ENCODE results near the gene P2RY12. TPM values are rescaled to one million over a fixed set of nuclear protein-coding genes. Genes with fewer than 3 reads are reported as not detected.

P2RY12 gene
- total and polyA plus RNA-seq, 2 donors (not counting 1 experiment from before 2014, with no cell fraction given) = 0.34 to 2.5 TPM

GRCh38 chr3:151296226-151296625 is 88.3 kb downstream of the P2RY12 start:
- Histone ChIP-seq H3K4me1 (ENCODE audit: control insufficient read depth, extremely low read depth, insufficient read depth, low read length) (peaks cover 4% of the 10 kb centered on the region), H3K4me2 (ENCODE audit: extremely low read depth, insufficient read depth, low read length) (no peak overlapping the region), H2AFZ (ENCODE audit: low read length) (no peak overlapping the region), H3K36me3 (ENCODE audit: control insufficient read depth, insufficient read depth, low read length) (no peaks in the 10 kb centered on the region), H3K79me2 (ENCODE audit: control insufficient read depth, insufficient read depth, low read length) (no peaks in the 10 kb centered on the region), H3K27me3 (ENCODE audit: control insufficient read depth, insufficient read depth, low read length) (no peaks in the 10 kb centered on the region), H3K4me3 (replicated peaks in 1 of 4; ENCODE audit: control extremely low read depth in 1 of 4, insufficient read depth in 1 of 4, low read depth in 3 of 4, low read length in 4 of 4) (no peak overlapping the region), H3K9me3 (ENCODE audit: control insufficient read depth, insufficient read depth, low read depth, low read length) (no peaks in the 10 kb centered on the region), H3K27ac (ENCODE audit: insufficient read depth, low read length) (no peak overlapping the region), H4K20me1 (ENCODE audit: control insufficient read depth, extremely low read depth, insufficient read depth, low read length) (no peaks in the 10 kb centered on the region), H3K9ac (ENCODE audit: insufficient read depth, low read length) (no peak overlapping the region)
- no peak for DNase-seq (ENCODE audit: low read depth in 2 of 2)
- no peak for TF ChIP-seq CTCF (conservative IDR thresholded peaks at IDR 0.05 in 1 of 2, IDR thresholded peaks at IDR 0.05 in 1 of 2; ENCODE audit: low read depth in 1 of 2, low read length in 2 of 2)
- TF ChIP-seq EZH2 (IDR thresholded peaks at IDR 0.05; ENCODE audit: low read length, missing control alignments) = no peak

GRCh38 chr3:151293127-151293526 is 91.4 kb downstream of the P2RY12 start:
- Histone ChIP-seq H3K4me1 (ENCODE audit: control insufficient read depth, extremely low read depth, insufficient read depth, low read length) (no peaks in the 10 kb centered on the region), H3K9ac (ENCODE audit: insufficient read depth, low read length) (no peak overlapping the region), H3K4me2 (ENCODE audit: extremely low read depth, insufficient read depth, low read length) (no peak overlapping the region), H3K9me3 (ENCODE audit: control insufficient read depth, insufficient read depth, low read depth, low read length) (no peaks in the 10 kb centered on the region), H3K27ac (ENCODE audit: insufficient read depth, low read length) (no peak overlapping the region), H3K27me3 (ENCODE audit: control insufficient read depth, insufficient read depth, low read length) (no peaks in the 10 kb centered on the region), H3K36me3 (ENCODE audit: control insufficient read depth, insufficient read depth, low read length) (no peaks in the 10 kb centered on the region), H3K4me3 (replicated peaks in 1 of 4; ENCODE audit: control extremely low read depth in 1 of 4, insufficient read depth in 1 of 4, low read depth in 3 of 4, low read length in 4 of 4) (no peak overlapping the region), H4K20me1 (ENCODE audit: control insufficient read depth, extremely low read depth, insufficient read depth, low read length) (no peaks in the 10 kb centered on the region), H3K79me2 (ENCODE audit: control insufficient read depth, insufficient read depth, low read length) (no peaks in the 10 kb centered on the region), H2AFZ (ENCODE audit: low read length) (no peak overlapping the region)
- no peak for DNase-seq (ENCODE audit: low read depth in 2 of 2)
- no peak for TF ChIP-seq EZH2 (IDR thresholded peaks at IDR 0.05; ENCODE audit: low read length, missing control alignments)

GRCh38 chr3:151290673-151291072 is 93.9 kb downstream of the P2RY12 start:
- TF ChIP-seq EZH2 (IDR thresholded peaks at IDR 0.05; ENCODE audit: low read length, missing control alignments) (no peak), CTCF (conservative IDR thresholded peaks at IDR 0.05 in 1 of 2, IDR thresholded peaks at IDR 0.05 in 1 of 2; ENCODE audit: low read depth in 1 of 2, low read length in 2 of 2) (peak; percentile 56 to 61)

More at GRCh38 chr3:151290673-151291072, 93.9 kb downstream of the P2RY12 start:
- Histone ChIP-seq H3K4me3 (replicated peaks in 1 of 4; ENCODE audit: control extremely low read depth in 1 of 4, insufficient read depth in 1 of 4, low read depth in 3 of 4, low read length in 4 of 4) (no peak overlapping the region), H4K20me1 (ENCODE audit: control insufficient read depth, extremely low read depth, insufficient read depth, low read length) (no peaks in the 10 kb centered on the region), H3K27me3 (ENCODE audit: control insufficient read depth, insufficient read depth, low read length) (no peaks in the 10 kb centered on the region), H3K27ac (ENCODE audit: insufficient read depth, low read length) (no peak overlapping the region), H3K4me2 (ENCODE audit: extremely low read depth, insufficient read depth, low read length) (no peak overlapping the region), H3K9ac (ENCODE audit: insufficient read depth, low read length) (no peak overlapping the region), H3K79me2 (ENCODE audit: control insufficient read depth, insufficient read depth, low read length) (no peaks in the 10 kb centered on the region), H3K4me1 (ENCODE audit: control insufficient read depth, extremely low read depth, insufficient read depth, low read length) (no peaks in the 10 kb centered on the region), H2AFZ (ENCODE audit: low read length) (no peak overlapping the region), H3K36me3 (ENCODE audit: control insufficient read depth, insufficient read depth, low read length) (no peaks in the 10 kb centered on the region), H3K9me3 (ENCODE audit: control insufficient read depth, insufficient read depth, low read depth, low read length) (no peaks in the 10 kb centered on the region)
- peak; percentile 25 to 74 for DNase-seq (ENCODE audit: low read depth in 2 of 2)

All from fibroblast of lung (primary cell).